Fibroblast of lung (primary cell): ENCODE results near the gene ABCA4. TPM values are rescaled to one million over a fixed set of nuclear protein-coding genes. Genes with fewer than 3 reads are reported as not detected.

Experiments
- DNase-seq, 2 donors: peaks; one replicate each; pipeline versions ENCODE4 v3.0.0 to v3.0.0-alpha.2; 2010; ENCODE audit warnings: low read depth in 2 of 2
- H2AFZ ChIP-seq: 2 replicates; pipeline ENCODE4 v1.5.1; 2012; ENCODE audit warnings: low read length, control low read depth, inconsistent platforms
- H3K27ac ChIP-seq: 2 replicates; pipeline ENCODE4 v1.5.1; 2011; ENCODE audit warnings: low read length, control low read depth; ENCODE audit not compliant: insufficient read depth
- H3K27me3 ChIP-seq: 2 replicates; pipeline ENCODE4 v1.5.1; 2011; ENCODE audit warnings: mild to moderate bottlenecking, low read length; ENCODE audit not compliant: control insufficient read depth, insufficient read depth
- H3K36me3 ChIP-seq: 2 replicates; pipeline ENCODE4 v1.5.1; 2011; ENCODE audit warnings: low read length; ENCODE audit not compliant: control insufficient read depth, insufficient read depth
- H3K4me1 ChIP-seq: 2 replicates; pipeline ENCODE4 v1.5.1; 2011; ENCODE audit warnings: low read length; ENCODE audit not compliant: control insufficient read depth, insufficient read depth; ENCODE audit errors: extremely low read depth
- H3K4me2 ChIP-seq: 2 replicates; pipeline ENCODE4 v1.5.1; 2011; ENCODE audit warnings: low read length, control low read depth; ENCODE audit not compliant: insufficient read depth; ENCODE audit errors: extremely low read depth
- H3K4me3 ChIP-seq, 4 experiments: fragments of 200-600 bp in 1 of 4; sonication (generic) in 1 of 4; replicated peaks in 1 of 4; 2 replicates each; pipeline ENCODE4 v1.5.1; 2011 to 2016; ENCODE audit warnings: low read length in 4 of 4, low read depth in 3 of 4, mild to moderate bottlenecking in 3 of 4, control low read depth in 2 of 4, inconsistent platforms in 1 of 4, mixed read lengths in 1 of 4; ENCODE audit not compliant: insufficient read depth in 1 of 4; ENCODE audit errors: control extremely low read depth in 1 of 4
- H3K79me2 ChIP-seq: 2 replicates; pipeline ENCODE4 v1.5.1; 2012; ENCODE audit warnings: mild to moderate bottlenecking, low read length, inconsistent platforms; ENCODE audit not compliant: control insufficient read depth, insufficient read depth
- H3K9ac ChIP-seq: 2 replicates; pipeline ENCODE4 v1.5.1; 2011; ENCODE audit warnings: mild to moderate bottlenecking, low read length, control low read depth; ENCODE audit not compliant: insufficient read depth
- H3K9me3 ChIP-seq: 2 replicates; pipeline ENCODE4 v1.5.1; 2012; ENCODE audit warnings: low read depth, low read length; ENCODE audit not compliant: control insufficient read depth, insufficient read depth
- H4K20me1 ChIP-seq: 2 replicates; pipeline ENCODE4 v1.5.1; 2011; ENCODE audit warnings: low read length; ENCODE audit not compliant: control insufficient read depth, insufficient read depth; ENCODE audit errors: extremely low read depth
- EZH2 ChIP-seq: IDR thresholded peaks from 2 replicates; pipeline ENCODE4 v1.5.1; 2012; ENCODE audit warnings: low read length, control low read depth, mild to moderate bottlenecking; ENCODE audit errors: missing control alignments
- polyA plus RNA-seq, 2 donors: library from polyadenylated mRNA; depleted of rRNA in 1 of 2; stranded (reverse) in 1 of 2; unstranded in 1 of 2; fragments of >200 nt; gene quantifications; 2 replicates each; pipeline ENCODE4 v1.2.1, GENCODE V29; 2011 to 2012; ENCODE audit warnings: missing spikeins in 1 of 2
- total RNA-seq: library from RNA; depleted of rRNA; stranded (reverse); fragments of >200 nt; gene quantifications from 2 replicates; pipeline ENCODE4 v1.2.1, GENCODE V29; 2014
- TF ChIP-seq, protein P1 (sequence below), 2 donors: IDR thresholded peaks in 1 of 2; conservative IDR thresholded peaks in 1 of 2; 1 replicate in 1 of 2; 2 replicates in 1 of 2; pipeline ENCODE4 v1.5.1; 2011 to 2012; ENCODE audit warnings: low read length in 2 of 2, control low read depth in 1 of 2, inconsistent platforms in 1 of 2, low read depth in 1 of 2, mild to moderate bottlenecking in 1 of 2

Gene ABCA4
- total and polyA plus RNA-seq, 2 donors (not counting 1 experiment from before 2014, with no cell fraction given), result 0.07 to 0.33 TPM

DNA sequence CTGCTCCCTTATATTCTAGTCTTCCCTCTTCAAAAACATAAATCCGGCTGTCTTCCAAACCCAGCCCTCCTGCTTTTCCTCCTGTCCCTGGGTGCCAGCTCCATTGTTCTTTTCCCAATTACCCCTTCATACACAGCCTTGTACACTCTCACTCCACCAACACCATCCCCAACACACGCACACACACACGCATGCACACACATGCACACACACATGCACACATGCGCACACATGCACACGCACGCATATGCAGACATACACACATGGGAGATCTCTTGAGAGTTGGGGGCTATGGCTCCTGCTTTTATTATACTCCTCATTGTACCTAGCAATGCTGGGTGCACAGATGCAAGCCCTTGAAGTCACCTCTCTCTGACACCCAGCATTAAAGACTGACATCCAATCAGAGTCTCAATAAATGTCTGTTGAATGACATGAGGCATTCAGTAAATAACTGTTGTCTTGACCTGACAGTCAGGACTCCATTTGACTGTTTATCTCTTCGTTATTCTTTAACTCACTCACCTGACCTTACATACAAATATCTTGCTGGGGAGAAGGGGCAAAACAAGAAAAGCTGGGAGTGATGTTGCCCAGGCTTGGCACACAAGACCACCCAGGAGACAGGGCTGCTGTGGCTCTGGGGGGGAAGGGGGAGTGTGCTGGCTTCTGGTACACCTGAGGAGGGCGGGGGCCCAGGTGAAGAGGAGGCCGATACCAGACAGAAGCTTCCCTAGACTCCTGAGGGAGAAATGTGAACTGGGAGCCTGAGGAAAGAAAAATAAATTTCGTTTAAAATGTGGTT, 16.0 kb downstream of the ABCA4 start:
- TF ChIP-seq, protein P1, sequence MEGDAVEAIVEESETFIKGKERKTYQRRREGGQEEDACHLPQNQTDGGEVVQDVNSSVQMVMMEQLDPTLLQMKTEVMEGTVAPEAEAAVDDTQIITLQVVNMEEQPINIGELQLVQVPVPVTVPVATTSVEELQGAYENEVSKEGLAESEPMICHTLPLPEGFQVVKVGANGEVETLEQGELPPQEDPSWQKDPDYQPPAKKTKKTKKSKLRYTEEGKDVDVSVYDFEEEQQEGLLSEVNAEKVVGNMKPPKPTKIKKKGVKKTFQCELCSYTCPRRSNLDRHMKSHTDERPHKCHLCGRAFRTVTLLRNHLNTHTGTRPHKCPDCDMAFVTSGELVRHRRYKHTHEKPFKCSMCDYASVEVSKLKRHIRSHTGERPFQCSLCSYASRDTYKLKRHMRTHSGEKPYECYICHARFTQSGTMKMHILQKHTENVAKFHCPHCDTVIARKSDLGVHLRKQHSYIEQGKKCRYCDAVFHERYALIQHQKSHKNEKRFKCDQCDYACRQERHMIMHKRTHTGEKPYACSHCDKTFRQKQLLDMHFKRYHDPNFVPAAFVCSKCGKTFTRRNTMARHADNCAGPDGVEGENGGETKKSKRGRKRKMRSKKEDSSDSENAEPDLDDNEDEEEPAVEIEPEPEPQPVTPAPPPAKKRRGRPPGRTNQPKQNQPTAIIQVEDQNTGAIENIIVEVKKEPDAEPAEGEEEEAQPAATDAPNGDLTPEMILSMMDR (conservative IDR thresholded peaks at IDR 0.05 in 1 of 2, IDR thresholded peaks at IDR 0.05 in 1 of 2; ENCODE audit: low read depth in 1 of 2, low read length in 2 of 2), result no peak
- no peak for TF ChIP-seq EZH2

DNA sequence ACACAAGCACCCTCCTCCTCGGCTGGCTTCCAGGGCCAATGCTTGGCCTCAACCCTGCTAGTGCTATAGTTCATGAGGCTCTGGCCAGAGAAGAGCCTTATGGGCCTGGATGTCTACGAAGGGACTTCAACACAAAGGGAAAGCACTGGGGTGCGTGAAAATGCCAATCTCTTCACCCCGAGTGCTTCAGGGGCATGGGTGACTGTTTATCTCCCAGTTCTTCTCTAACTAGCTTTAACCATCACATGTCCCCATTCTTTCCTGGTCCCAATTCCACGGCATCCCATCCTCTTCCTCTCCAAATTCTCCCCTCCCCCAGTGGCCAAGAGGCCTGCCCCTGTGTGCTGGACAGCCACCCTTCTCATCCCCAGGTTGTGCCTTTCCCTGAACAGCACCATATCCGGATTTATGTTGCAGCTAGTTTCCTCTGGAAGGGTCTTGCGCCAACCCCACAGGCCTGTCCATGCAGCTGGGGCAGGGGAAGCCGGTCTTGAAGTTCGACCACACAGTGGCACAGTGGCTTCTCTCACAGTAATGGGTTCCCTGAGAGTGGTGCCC, 16.7 kb downstream of the ABCA4 start:
- Histone ChIP-seq H3K9me3 (no peaks in the 10 kb centered on the region), H3K4me3 (no peak overlapping the region), H3K36me3 (no peaks in the 10 kb centered on the region), H3K27ac (no peak overlapping the region), H3K79me2 (no peaks in the 10 kb centered on the region), H3K4me1 (no peaks in the 10 kb centered on the region), H2AFZ (no peak overlapping the region), H4K20me1 (no peaks in the 10 kb centered on the region), H3K9ac (no peak overlapping the region), H3K4me2 (no peak overlapping the region), H3K27me3 (peaks cover 13% of the 10 kb centered on the region)
- TF ChIP-seq, protein P1 (conservative IDR thresholded peaks at IDR 0.05 in 1 of 2, IDR thresholded peaks at IDR 0.05 in 1 of 2; ENCODE audit: low read depth in 1 of 2, low read length in 2 of 2), result no peak
- no peak for TF ChIP-seq EZH2
- no peak for DNase-seq

More for the DNA sequence above, 16.0 kb downstream of the ABCA4 start:
- Histone ChIP-seq H3K9me3 (no peaks in the 10 kb centered on the region), H3K4me2 (no peak overlapping the region), H4K20me1 (no peaks in the 10 kb centered on the region), H3K36me3 (no peaks in the 10 kb centered on the region), H3K27ac (no peak overlapping the region), H3K79me2 (no peaks in the 10 kb centered on the region), H3K4me3 (no peak overlapping the region), H3K27me3 (peaks cover 15% of the 10 kb centered on the region), H2AFZ (no peak overlapping the region), H3K4me1 (no peaks in the 10 kb centered on the region), H3K9ac (no peak overlapping the region)
- no peak for DNase-seq

DNA sequence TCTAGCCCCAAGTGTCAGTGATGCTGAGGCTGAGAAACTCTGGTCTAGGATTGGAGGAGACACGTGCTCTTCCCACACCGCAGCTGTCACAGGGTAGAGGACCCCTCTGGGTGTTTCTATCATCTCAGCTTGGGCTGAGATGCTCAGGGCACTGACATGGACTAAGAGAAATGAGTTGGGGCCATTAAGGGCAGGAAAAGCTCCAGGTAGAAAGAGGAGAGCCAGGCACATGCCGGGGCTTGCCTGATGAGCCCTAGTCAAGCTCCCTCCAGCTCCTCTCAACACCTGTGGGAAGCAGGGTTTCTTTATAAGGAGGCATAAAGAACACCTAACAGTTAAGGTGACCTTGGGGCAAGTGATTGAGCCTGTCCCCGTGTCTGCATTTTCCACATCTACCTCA, 17.3 kb downstream of the ABCA4 start:
- Histone ChIP-seq H3K9ac (no peak overlapping the region), H3K27me3 (peaks cover 11% of the 10 kb centered on the region), H3K36me3 (no peaks in the 10 kb centered on the region), H3K27ac (no peak overlapping the region), H3K4me1 (no peaks in the 10 kb centered on the region), H3K4me2 (no peak overlapping the region), H3K9me3 (no peaks in the 10 kb centered on the region), H3K79me2 (no peaks in the 10 kb centered on the region), H3K4me3 (no peak overlapping the region), H2AFZ (no peak overlapping the region), H4K20me1 (no peaks in the 10 kb centered on the region)
- TF ChIP-seq EZH2, result no peak
- TF ChIP-seq, protein P1 (conservative IDR thresholded peaks at IDR 0.05 in 1 of 2, IDR thresholded peaks at IDR 0.05 in 1 of 2; ENCODE audit: low read depth in 1 of 2, low read length in 2 of 2), result no peak
- no peak for DNase-seq
